HG03432 (cell line): ENCODE data around the gene SPO11.

Experiments
- ATAC-seq: cut with Tn5 transposase; IDR thresholded peaks from one replicate; pipeline ENCODE4 v1.9.1; 2021; ENCODE audit warnings: mild to moderate bottlenecking, moderate library complexity; ENCODE audit not compliant: unreplicated experiment

SPO11 gene

GRCh38 chr20:57329608-57330221 lies at the start of gene SPO11:
TSS of gene SPO11 (plus strand) at chr20:57329803. CDS start at chr20:57329868, 65 bp downstream.
- ATAC-seq: no peak

- ATAC-seq: no peak
Measured at GRCh38 chr20:57280221-57280620, 49.4 kb upstream of the SPO11 start.

- ATAC-seq: no peak
Measured at GRCh38 chr20:57281900-57282299, 47.7 kb upstream of the SPO11 start.

- ATAC-seq: no peak
Measured at GRCh38 chr20:57282670-57283361, 46.8 kb upstream of the SPO11 start.

- ATAC-seq: no peak
Measured at GRCh38 chr20:57283860-57284259, 45.7 kb upstream of the SPO11 start.

- no peak for ATAC-seq
Measured at GRCh38 chr20:57287007-57287880, 42.4 kb upstream of the SPO11 start.

- ATAC-seq: no peak
Measured at GRCh38 chr20:57287901-57288300, 41.7 kb upstream of the SPO11 start.

- no peak for ATAC-seq
Measured at GRCh38 chr20:57288651-57289277, 40.8 kb upstream of the SPO11 start.

GRCh38 chr20:57289391-57290177 lies 40.0 kb upstream of the SPO11 start:
- ATAC-seq: no peak

GRCh38 chr20:57290178-57290484 lies 39.5 kb upstream of the SPO11 start:
- ATAC-seq: no peak

GRCh38 chr20:57291003-57291402 lies 38.6 kb upstream of the SPO11 start:
- ATAC-seq: no peak

GRCh38 chr20:57291694-57292093 lies 37.9 kb upstream of the SPO11 start:
- ATAC-seq: no peak

GRCh38 chr20:57292611-57293010 lies 37.0 kb upstream of the SPO11 start:
- no peak for ATAC-seq

GRCh38 chr20:57293995-57294394 lies 35.6 kb upstream of the SPO11 start:
- ATAC-seq: no peak

- no peak for ATAC-seq
Measured at GRCh38 chr20:57294550-57294949, 35.1 kb upstream of the SPO11 start.

GRCh38 chr20:57298457-57298856 lies 31.1 kb upstream of the SPO11 start:
- ATAC-seq: no peak

- no peak for ATAC-seq
Measured at GRCh38 chr20:57301026-57301425, 28.6 kb upstream of the SPO11 start.

- ATAC-seq: no peak
Measured at GRCh38 chr20:57306747-57307146, 22.9 kb upstream of the SPO11 start.

GRCh38 chr20:57308451-57309271 lies 20.9 kb upstream of the SPO11 start:
- ATAC-seq: peak; percentile 51
